Right lobe of liver (tissue), 6 donors: ENCODE results near the gene SYAP1. TPM values are rescaled to one million over a fixed set of nuclear protein-coding genes. Genes with fewer than 3 reads are reported as not detected.
"Not testable (repeated sequence)": the region's sequence is repeated elsewhere in the genome, so short reads cannot be mapped to it uniquely, and the experiment has no call there.

Source experiments
- ATAC-seq, 4 donors: fragments of 200-7000 bp; cut with Tn5 transposase; one replicate each; pipeline ENCODE4 v1.9.1; 2020; ENCODE audit warnings: mild to moderate bottlenecking in 4 of 4, moderate library complexity in 4 of 4
- DNase-seq, 3 donors: peaks; one replicate each; pipeline ENCODE4 v3.0.0-alpha.2; 2020
- H3K27ac ChIP-seq, 3 donors: fragments of 200-600 bp; one replicate each; pipeline ENCODE4 v1.8.0; 2022
- H3K27me3 ChIP-seq, 2 donors: fragments of 200-600 bp; one replicate each; pipeline ENCODE4 v1.8.0; 2022
- H3K36me3 ChIP-seq, 4 donors: fragments of 200-600 bp; sonication (generic) in 1 of 4; one replicate each; pipeline versions ENCODE4 v1.5.1 to v1.8.0; 2017 to 2022; ENCODE audit warnings: control low read depth in 1 of 4
- H3K4me1 ChIP-seq, 4 donors: fragments of 200-600 bp; sonication (generic) in 1 of 4; one replicate each; pipeline versions ENCODE4 v1.5.1 to v1.8.0; 2017 to 2022; ENCODE audit warnings: control low read depth in 1 of 4
- H3K4me3 ChIP-seq, 3 donors: fragments of 200-600 bp; one replicate each; pipeline ENCODE4 v1.8.0; 2022
- H3K9me3 ChIP-seq, 4 donors: fragments of 200-600 bp; sonication (generic) in 1 of 4; one replicate each; pipeline versions ENCODE4 v1.5.1 to v1.8.0; 2017 to 2022; ENCODE audit warnings: control low read depth in 1 of 4
- CTCF ChIP-seq, 4 donors: fragments of 200-600 bp in 3 of 4; fragments of 450-650 bp in 1 of 4; IDR thresholded peaks; one replicate each; pipeline versions ENCODE4 v1.5.1 to v1.8.0; 2016 to 2022; ENCODE audit warnings: antibody characterized with exemption in 4 of 4, mild to moderate bottlenecking in 2 of 4
- POLR2A ChIP-seq: fragments of 450-650 bp; IDR thresholded peaks from one replicate; pipeline ENCODE4 v1.6.1; 2017; ENCODE audit warnings: antibody characterized with exemption, mild to moderate bottlenecking
- WGBS: methylation state at CpG from one replicate; pipeline ENCODE4 v1.1.6; 2018; ENCODE audit warnings: low coverage, low lambda C conversion rate; ENCODE audit not compliant: insufficient coverage; ENCODE audit errors: missing lambda C conversion rate; 5-methylcytosine and 5-hydroxymethylcytosine counted together
- intact Hi-C, 2 donors: fragments of 100-400 bp; cut with DNase I; formaldehyde crosslinking; loops; one replicate each; pipeline versions ENCODE4 v1.11.2 to v1.14.1; 2022
- total RNA-seq, 6 experiments: library from RNA; depleted of rRNA in 2 of 6; stranded (reverse); fragments of >200 nt in 2 of 6; fragmentation: NEBNext Ultra II Directional in 3 of 6; extraction: Animal tissue kit (Norgen Biotek cat#: 25700) in 3 of 6; gene quantifications; one replicate each; pipeline versions ENCODE4 v1.1.0 to v1.2.4, GENCODE V29; 2016 to 2023
- donor health status: DM: no; HTN: yes; CAD: no.
- donor health status: DM: no; HTN: no; CAD: no.
- donor health status: DM: no; HTN: no; CAD: no.
- donor health status: DM: no; HTN: yes; CAD: no.
- donor health status: DM: no; HTN: yes; CAD: no.

Gene SYAP1
- total RNA-seq, 6 experiments from 2014 or later, result 22.5 to 35.7 (median 29.5) TPM

- H3K27me3 ChIP-seq, result no peaks in the 10 kb centered on the region
- WGBS, result 95% methylated on average over 2 of the region's 2 CpGs
- DNase-seq (no peak), ATAC-seq (no peak)
- intact Hi-C loops, result no loop called here
- H3K9me3 ChIP-seq, result no peaks in the 10 kb centered on the region
- H3K4me1 ChIP-seq, result no peaks in the 10 kb centered on the region
- no peak overlapping the region for H3K4me3 ChIP-seq
- H3K36me3 ChIP-seq, result no peaks in the 10 kb centered on the region
- H3K27ac ChIP-seq, result no peak overlapping the region
- TF ChIP-seq CTCF (IDR thresholded peaks at IDR 0.05) (no peak), POLR2A (no peak)
Measured at GRCh38 chrX:16774746-16775145, 55.3 kb downstream of the SYAP1 start.

DNA sequence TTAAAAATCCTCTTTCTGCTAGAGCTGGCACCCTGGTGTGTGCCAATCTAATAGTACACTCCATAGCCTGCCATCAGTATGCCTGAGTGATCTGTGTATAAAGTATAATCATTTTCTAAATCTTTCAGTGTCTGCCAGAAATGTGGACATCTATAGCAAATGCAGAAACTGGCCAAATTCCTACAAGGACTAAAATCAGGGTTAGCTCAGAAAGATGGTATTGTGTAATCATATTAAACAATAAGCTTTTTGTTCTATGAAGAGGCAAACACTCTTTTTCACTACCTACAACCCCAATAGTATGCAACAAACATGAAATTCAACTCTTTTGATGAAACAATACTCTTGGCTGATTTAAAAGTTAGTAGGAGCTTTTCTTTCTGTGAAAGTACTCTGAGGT lies 59.1 kb downstream of the SYAP1 start:
- no peak overlapping the region for H3K27ac ChIP-seq
- no peaks in the 10 kb centered on the region for H3K27me3 ChIP-seq
- no peaks in the 10 kb centered on the region for H3K9me3 ChIP-seq
- intact Hi-C loops, result no loop called here
- no peak for TF ChIP-seq POLR2A
- no peak for TF ChIP-seq CTCF (IDR thresholded peaks at IDR 0.05)
- no peak overlapping the region for H3K4me3 ChIP-seq
- no peak for DNase-seq
- no peak for ATAC-seq
- H3K4me1 ChIP-seq, result no peaks in the 10 kb centered on the region
- no peaks in the 10 kb centered on the region for H3K36me3 ChIP-seq

GRCh38 chrX:16778993-16779392 lies 59.6 kb downstream of the SYAP1 start:
- H3K4me1 ChIP-seq, result no peaks in the 10 kb centered on the region
- no peak overlapping the region for H3K27ac ChIP-seq
- H3K27me3 ChIP-seq, result no peaks in the 10 kb centered on the region
- H3K4me3 ChIP-seq, result no peak overlapping the region
- intact Hi-C loops, result no loop called here
- TF ChIP-seq POLR2A, result no peak
- TF ChIP-seq CTCF (IDR thresholded peaks at IDR 0.05), result no peak
- H3K9me3 ChIP-seq, result no peaks in the 10 kb centered on the region
- no peak for ATAC-seq
- H3K36me3 ChIP-seq, result no peaks in the 10 kb centered on the region
- DNase-seq, result no peak

- intact Hi-C loops, ATAC-seq, H3K4me3 ChIP-seq, H3K27ac ChIP-seq, H3K36me3 ChIP-seq, DNase-seq, H3K9me3 ChIP-seq, H3K4me1 ChIP-seq, H3K27me3 ChIP-seq: not testable (repeated sequence)
- no CpG with 5 or more reads among the region's 2 CpGs for WGBS
Measured at GRCh38 chrX:16779815-16780214, 60.4 kb downstream of the SYAP1 start.

DNA sequence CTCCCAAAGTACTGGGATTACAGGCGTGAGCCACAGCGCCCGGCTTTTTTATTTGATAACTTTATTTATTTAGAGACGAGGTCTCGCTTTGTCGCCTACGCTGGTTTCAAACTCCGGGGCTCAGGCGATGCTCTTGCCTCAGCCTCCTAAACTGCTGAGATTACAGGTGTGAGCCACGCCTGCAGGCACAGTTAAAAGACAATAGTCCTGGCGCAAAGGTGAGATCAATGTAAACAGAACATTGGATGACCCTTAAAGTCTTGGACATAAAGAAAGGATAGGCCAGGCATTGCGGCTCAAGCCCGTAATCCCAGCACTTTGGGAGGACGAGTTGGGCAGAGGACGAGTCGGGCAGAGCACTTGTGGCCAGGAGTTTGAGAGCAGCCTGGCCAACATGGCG lies 64.0 kb downstream of the SYAP1 start:
- H3K4me3 ChIP-seq, result no peak overlapping the region
- 89% methylated on average over 12 of the region's 17 CpGs for WGBS
- no peaks in the 10 kb centered on the region for H3K36me3 ChIP-seq
- H3K27ac ChIP-seq, result no peak overlapping the region
- H3K9me3 ChIP-seq, result no peaks in the 10 kb centered on the region
- H3K4me1 ChIP-seq, result peaks cover 0 to 12% (median 0%) of the 10 kb centered on the region in 4 donors
- ATAC-seq (no peak), DNase-seq (no peak)
- TF ChIP-seq POLR2A (no peak), CTCF (IDR thresholded peaks at IDR 0.05) (no peak)
- intact Hi-C loops, result no loop called here
- no peaks in the 10 kb centered on the region for H3K27me3 ChIP-seq

GRCh38 chrX:16784440-16784839 lies 65.0 kb downstream of the SYAP1 start:
- H3K27me3 ChIP-seq, intact Hi-C loops, ATAC-seq, H3K9me3 ChIP-seq, H3K36me3 ChIP-seq, H3K27ac ChIP-seq, H3K4me3 ChIP-seq, DNase-seq: not testable (repeated sequence)
- WGBS, result 74% methylated on average over 18 of the region's 18 CpGs
- peaks cover 0 to 12% (median 0%) of the 10 kb centered on the region in 4 donors for H3K4me1 ChIP-seq
